ENCODE measurements around the gene UCHL3. TPM values are rescaled to one million over a fixed set of nuclear protein-coding genes. Genes with fewer than 3 reads are reported as not detected.
A peak's percentile ranks its signal among the peaks of the same experiment; 100 is the strongest.

The UCHL3 gene
- 10 to 100 TPM; 18.9 to 26.9 (median 23.9) TPM for total RNA-seq
- polyA plus RNA-seq = 10 to 100 TPM; 22.2 to 31.5 (median 29.1) TPM
- long read RNA-seq, donor 1, partial matches to known transcripts = 0 of 19 reads
- long read RNA-seq, donor 1, other reads (novel, unspliced or antisense) = 17 of 19 reads
- long read RNA-seq, donor 2, partial matches to known transcripts = 0 of 7 reads
- long read RNA-seq, donor 2, other reads (novel, unspliced or antisense) = 7 of 7 reads

GRCh38 chr13:75549262-75550158, at the start of gene UCHL3:
Gene UCHL3, plus strand, starts transcription at chr13:75549791. Its CDS starts 30 bp downstream, at chr13:75549821.
- DNase-seq = peak; percentile 99
- intact Hi-C loops (cut with DNase I; ENCODE audit: low total_unique reads) = loop anchor here (10.0 kb wide), 1 partner anchor 175 kb away; no protein-coding TSS in a partner anchor
- Histone ChIP-seq H3K4me3 (peak within 1 kb of the TSS; percentile 84 to 100 (median 94)), H3K9me3 (no peaks in the 10 kb centered on the region), H3K4me1 (peaks cover 10 to 38% (median 22%) of the 10 kb centered on the region in 6 donors), H3K27ac (peak within 1 kb of the TSS; percentile 81 to 95 (median 86)), H3K36me3 (peaks cover 0 to 14% (median 1%) of the 10 kb centered on the region in 6 donors), H3K27me3 (replicated peaks in 1 of 7) (no peaks in the 10 kb centered on the region)
- 0% methylated on average over 56 to 74 of the region's 74 CpGs for WGBS, 5 donors
- TF ChIP-seq POLR2A (IDR thresholded peaks at IDR 0.05) = peak in 1 of 3 donors; percentile 62
- TF ChIP-seq CTCF (IDR thresholded peaks at IDR 0.05 in 8 of 11, conservative IDR thresholded peaks at IDR 0.05 in 3 of 11) = peak; percentile 88 to 97 (median 95)
- TF ChIP-seq POLR2AphosphoS5 (IDR thresholded peaks at IDR 0.05) = peak; percentile 90 to 92 (median 92)

GRCh38 chr13:75505327-75505726, 44.3 kb upstream of the UCHL3 start:
- intact Hi-C loops (cut with DNase I; ENCODE audit: low total_unique reads) = no loop called here
- WGBS, 5 donors = 42 to 76% (median 61%) methylated on average over 3 of the region's 3 CpGs
- DNase-seq = no peak
- Histone ChIP-seq H3K27ac (no peak overlapping the region), H3K36me3 (no peaks in the 10 kb centered on the region), H3K4me3 (no peak overlapping the region), H3K27me3 (replicated peaks in 1 of 7) (no peaks in the 10 kb centered on the region), H3K4me1 (peaks cover 0 to 11% (median 3%) of the 10 kb centered on the region in 6 donors), H3K9me3 (no peaks in the 10 kb centered on the region)
- TF ChIP-seq CTCF (IDR thresholded peaks at IDR 0.05 in 8 of 11, conservative IDR thresholded peaks at IDR 0.05 in 3 of 11) (no peak), POLR2AphosphoS5 (IDR thresholded peaks at IDR 0.05) (no peak), POLR2A (IDR thresholded peaks at IDR 0.05) (no peak)

- Histone ChIP-seq H3K4me3 (no peak overlapping the region), H3K27me3 (replicated peaks in 1 of 7) (no peaks in the 10 kb centered on the region), H3K4me1 (peaks cover 0 to 11% (median 3%) of the 10 kb centered on the region in 6 donors), H3K9me3 (no peaks in the 10 kb centered on the region), H3K27ac (no peak overlapping the region), H3K36me3 (no peaks in the 10 kb centered on the region)
- WGBS, 5 donors = 53 to 77% (median 67%) methylated on average over 1 of the region's 1 CpG
- TF ChIP-seq POLR2A (IDR thresholded peaks at IDR 0.05) = no peak
- TF ChIP-seq CTCF (IDR thresholded peaks at IDR 0.05 in 8 of 11, conservative IDR thresholded peaks at IDR 0.05 in 3 of 11) = no peak
- TF ChIP-seq POLR2AphosphoS5 (IDR thresholded peaks at IDR 0.05) = no peak
- intact Hi-C loops (cut with DNase I; ENCODE audit: low total_unique reads) = no loop called here
- no peak for DNase-seq
Measured at GRCh38 chr13:75506018-75506417, 43.6 kb upstream of the UCHL3 start.

Data from spleen (tissue), 13 donors.